Stimulated activated naive CD8-positive, alpha-beta T cell treated with anti-CD3 and anti-CD28 coated beads, Interleukin-15, Interleukin-2, amounts not matched to agents 100 ng/mL and 50 ng/mL, for 24 hours (primary cell): Measurements from ENCODE around the gene LMTK2.

Experiments used
- H3K27ac Mint-ChIP-seq: one replicate; pipeline ENCODE4 v1.8.0; 2021; ENCODE audit warnings: mild to moderate bottlenecking, mixed read lengths
- H3K27me3 Mint-ChIP-seq: one replicate; pipeline ENCODE4 v1.8.0; 2021; ENCODE audit warnings: mixed read lengths
- H3K36me3 Mint-ChIP-seq: one replicate; pipeline ENCODE4 v1.8.0; 2021; ENCODE audit warnings: low read depth, mixed read lengths
- H3K4me1 Mint-ChIP-seq: one replicate; pipeline ENCODE4 v1.8.0; 2021; ENCODE audit warnings: low read depth, mixed read lengths
- H3K4me3 Mint-ChIP-seq: one replicate; pipeline ENCODE4 v1.8.0; 2021; ENCODE audit warnings: mild to moderate bottlenecking, mixed read lengths
- H3K9me3 Mint-ChIP-seq: one replicate; pipeline ENCODE4 v1.8.0; 2021; ENCODE audit warnings: mixed read lengths

The LMTK2 gene

GRCh38 chr7:98230746-98231471 lies 124.2 kb downstream of the LMTK2 start:
- no peaks in the 10 kb centered on the region for H3K4me1 Mint-ChIP-seq
- H3K27me3 Mint-ChIP-seq: no peaks in the 10 kb centered on the region
- H3K36me3 Mint-ChIP-seq: peaks cover 18% of the 10 kb centered on the region

GRCh38 chr7:98231493-98232262 lies 125.0 kb downstream of the LMTK2 start:
- H3K9me3 Mint-ChIP-seq: no peaks in the 10 kb centered on the region
- no peak overlapping the region for H3K4me3 Mint-ChIP-seq
- no peaks in the 10 kb centered on the region for H3K4me1 Mint-ChIP-seq
- H3K27ac Mint-ChIP-seq: no peak overlapping the region
- H3K27me3 Mint-ChIP-seq: no peaks in the 10 kb centered on the region
- peaks cover 11% of the 10 kb centered on the region for H3K36me3 Mint-ChIP-seq

More at GRCh38 chr7:98230746-98231471, 124.2 kb downstream of the LMTK2 start:
- Mint-ChIP-seq H3K9me3 (no peaks in the 10 kb centered on the region), H3K27ac (no peak overlapping the region), H3K4me3 (no peak overlapping the region)

GRCh38 chr7:98232263-98232585 lies 125.6 kb downstream of the LMTK2 start:
- no peaks in the 10 kb centered on the region for H3K4me1 Mint-ChIP-seq
- no peaks in the 10 kb centered on the region for H3K9me3 Mint-ChIP-seq
- H3K36me3 Mint-ChIP-seq: peaks cover 10% of the 10 kb centered on the region
- H3K4me3 Mint-ChIP-seq: no peak overlapping the region
- no peak overlapping the region for H3K27ac Mint-ChIP-seq
- H3K27me3 Mint-ChIP-seq: no peaks in the 10 kb centered on the region

- Mint-ChIP-seq H3K4me3 (no peak overlapping the region), H3K4me1 (no peaks in the 10 kb centered on the region), H3K36me3 (peaks cover 7% of the 10 kb centered on the region), H3K9me3 (no peaks in the 10 kb centered on the region), H3K27ac (no peak overlapping the region), H3K27me3 (no peaks in the 10 kb centered on the region)
Observed at GRCh38 chr7:98232799-98233198, 126.1 kb downstream of the LMTK2 start.

- Mint-ChIP-seq H3K4me1 (no peaks in the 10 kb centered on the region), H3K9me3 (no peaks in the 10 kb centered on the region), H3K36me3 (peaks cover 7% of the 10 kb centered on the region), H3K27me3 (no peaks in the 10 kb centered on the region), H3K27ac (no peak overlapping the region), H3K4me3 (no peak overlapping the region)
Observed at GRCh38 chr7:98233219-98234070, 126.8 kb downstream of the LMTK2 start.

GRCh38 chr7:98234429-98235147 lies 127.9 kb downstream of the LMTK2 start:
- Mint-ChIP-seq H3K9me3 (no peaks in the 10 kb centered on the region), H3K4me1 (no peaks in the 10 kb centered on the region), H3K27ac (no peak overlapping the region), H3K4me3 (no peak overlapping the region), H3K27me3 (no peaks in the 10 kb centered on the region), H3K36me3 (peaks cover 12% of the 10 kb centered on the region)

- H3K4me1 Mint-ChIP-seq: no peaks in the 10 kb centered on the region
- no peak overlapping the region for H3K27ac Mint-ChIP-seq
- H3K27me3 Mint-ChIP-seq: no peaks in the 10 kb centered on the region
- peaks cover 13% of the 10 kb centered on the region for H3K36me3 Mint-ChIP-seq
- H3K4me3 Mint-ChIP-seq: no peak overlapping the region
- no peaks in the 10 kb centered on the region for H3K9me3 Mint-ChIP-seq
Observed at GRCh38 chr7:98235901-98236300, 129.2 kb downstream of the LMTK2 start.

- Mint-ChIP-seq H3K36me3 (peaks cover 18% of the 10 kb centered on the region), H3K4me3 (no peak overlapping the region)
Observed at GRCh38 chr7:98236355-98237185, 129.9 kb downstream of the LMTK2 start.

GRCh38 chr7:98238076-98238475 lies 131.4 kb downstream of the LMTK2 start:
- Mint-ChIP-seq H3K9me3 (no peaks in the 10 kb centered on the region), H3K27ac (no peak overlapping the region), H3K4me1 (no peaks in the 10 kb centered on the region), H3K4me3 (no peak overlapping the region), H3K27me3 (no peaks in the 10 kb centered on the region), H3K36me3 (peaks cover 18% of the 10 kb centered on the region)

More at GRCh38 chr7:98236355-98237185, 129.9 kb downstream of the LMTK2 start:
- H3K27ac Mint-ChIP-seq: no peak overlapping the region
- H3K9me3 Mint-ChIP-seq: no peaks in the 10 kb centered on the region
- no peaks in the 10 kb centered on the region for H3K27me3 Mint-ChIP-seq
- no peaks in the 10 kb centered on the region for H3K4me1 Mint-ChIP-seq

GRCh38 chr7:98238976-98239375 lies 132.3 kb downstream of the LMTK2 start:
- no peaks in the 10 kb centered on the region for H3K4me1 Mint-ChIP-seq
- no peaks in the 10 kb centered on the region for H3K9me3 Mint-ChIP-seq
- no peak overlapping the region for H3K4me3 Mint-ChIP-seq
- H3K36me3 Mint-ChIP-seq: peaks cover 18% of the 10 kb centered on the region
- H3K27me3 Mint-ChIP-seq: no peaks in the 10 kb centered on the region
- H3K27ac Mint-ChIP-seq: no peak overlapping the region

- no peak overlapping the region for H3K27ac Mint-ChIP-seq
- peaks cover 19% of the 10 kb centered on the region for H3K36me3 Mint-ChIP-seq
- no peaks in the 10 kb centered on the region for H3K9me3 Mint-ChIP-seq
- H3K4me3 Mint-ChIP-seq: no peak overlapping the region
- no peaks in the 10 kb centered on the region for H3K4me1 Mint-ChIP-seq
- H3K27me3 Mint-ChIP-seq: no peaks in the 10 kb centered on the region
Observed at GRCh38 chr7:98240961-98241673, 134.5 kb downstream of the LMTK2 start.

GRCh38 chr7:98241674-98242241 lies 135.1 kb downstream of the LMTK2 start:
- Mint-ChIP-seq H3K4me1 (no peaks in the 10 kb centered on the region), H3K27me3 (no peaks in the 10 kb centered on the region), H3K4me3 (no peak overlapping the region), H3K27ac (no peak overlapping the region), H3K36me3 (peaks cover 19% of the 10 kb centered on the region), H3K9me3 (no peaks in the 10 kb centered on the region)

- no peaks in the 10 kb centered on the region for H3K9me3 Mint-ChIP-seq
- H3K36me3 Mint-ChIP-seq: peaks cover 19% of the 10 kb centered on the region
- no peaks in the 10 kb centered on the region for H3K4me1 Mint-ChIP-seq
- no peaks in the 10 kb centered on the region for H3K27me3 Mint-ChIP-seq
- no peak overlapping the region for H3K4me3 Mint-ChIP-seq
- no peak overlapping the region for H3K27ac Mint-ChIP-seq
Observed at GRCh38 chr7:98242342-98242741, 135.7 kb downstream of the LMTK2 start.
